ENCODE data around the gene ARHGAP15. TPM values are rescaled to one million over a fixed set of nuclear protein-coding genes. Genes with fewer than 3 reads are reported as not detected.
A peak's percentile ranks its signal among the peaks of the same experiment; 100 is the strongest.

Gene ARHGAP15
- total RNA-seq, 1 experiment from 2014 or later: not detected

DNA sequence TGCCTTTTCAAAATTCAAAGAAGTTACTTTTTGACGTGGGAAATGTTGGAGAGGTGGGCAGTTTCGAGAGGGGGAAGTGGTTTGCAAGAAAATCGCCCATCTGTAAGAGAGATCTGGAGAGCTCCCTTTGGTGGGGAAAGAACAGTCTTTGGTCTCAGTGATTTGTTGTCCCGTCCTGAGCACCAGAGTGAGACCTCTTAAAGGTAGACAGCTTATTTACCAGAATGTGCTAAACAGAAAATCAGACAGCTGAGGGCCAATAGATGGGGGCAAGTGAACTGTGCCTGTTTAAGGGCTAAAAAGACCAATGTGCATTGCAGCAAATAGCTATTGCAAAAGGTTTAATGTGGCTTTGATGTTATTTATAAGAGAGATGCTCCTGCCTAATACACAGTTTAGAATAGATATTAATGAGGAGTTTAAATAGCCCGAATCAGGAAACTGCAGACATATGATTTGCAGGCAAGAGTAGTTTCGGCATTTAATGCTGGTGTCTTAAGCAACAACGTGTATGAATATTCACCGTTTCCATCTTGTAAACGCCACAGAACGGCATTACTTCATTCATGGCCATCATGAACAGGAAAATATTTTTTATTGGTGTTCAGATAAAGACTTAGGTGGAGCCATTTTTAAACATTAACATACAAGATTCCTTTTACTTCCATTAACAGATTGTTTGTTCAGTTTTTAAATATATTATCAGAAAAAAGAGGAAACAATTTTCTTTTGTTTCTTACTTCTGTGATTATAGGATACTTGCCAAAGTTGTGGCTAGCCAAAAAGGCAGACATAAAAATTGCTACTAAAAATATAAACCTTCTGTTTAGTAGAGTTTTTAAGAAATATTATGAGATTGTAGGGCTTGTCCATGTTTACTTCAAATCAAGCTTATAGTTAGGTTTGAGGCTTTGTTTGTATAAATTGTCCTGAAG is 29.6 kb downstream of the ARHGAP15 start:
- no peaks in the 10 kb centered on the region for H3K9me3 ChIP-seq
- no peaks in the 10 kb centered on the region for H3K36me3 ChIP-seq
- H3K27me3 ChIP-seq: peaks cover 2% of the 10 kb centered on the region; the same call in 1 of the 2 replicates
- H3K4me3 ChIP-seq: no peak overlapping the region
- DNase-seq: no peak

DNA sequence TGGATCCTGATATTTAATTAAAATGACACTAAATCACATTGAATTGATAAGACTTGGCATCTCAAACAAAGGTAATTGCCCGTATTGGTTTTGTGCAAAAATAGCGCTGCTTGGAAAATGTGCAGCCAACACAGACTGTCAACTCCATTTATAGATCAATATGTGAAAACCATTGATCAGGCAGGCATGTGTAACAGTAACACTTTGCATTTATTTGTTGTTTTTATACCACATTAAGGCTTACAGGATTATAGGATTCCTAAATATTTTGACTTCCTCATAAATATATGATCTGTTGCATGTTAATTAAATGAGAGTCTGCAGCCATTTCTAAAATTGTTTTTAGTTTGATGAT is 30.2 kb downstream of the ARHGAP15 start:
- Histone ChIP-seq H3K4me3 (no peak overlapping the region), H3K9me3 (no peaks in the 10 kb centered on the region), H3K36me3 (no peaks in the 10 kb centered on the region), H3K27me3 (peaks cover 2% of the 10 kb centered on the region; the same call in 1 of the 2 replicates)
- DNase-seq: no peak

DNA sequence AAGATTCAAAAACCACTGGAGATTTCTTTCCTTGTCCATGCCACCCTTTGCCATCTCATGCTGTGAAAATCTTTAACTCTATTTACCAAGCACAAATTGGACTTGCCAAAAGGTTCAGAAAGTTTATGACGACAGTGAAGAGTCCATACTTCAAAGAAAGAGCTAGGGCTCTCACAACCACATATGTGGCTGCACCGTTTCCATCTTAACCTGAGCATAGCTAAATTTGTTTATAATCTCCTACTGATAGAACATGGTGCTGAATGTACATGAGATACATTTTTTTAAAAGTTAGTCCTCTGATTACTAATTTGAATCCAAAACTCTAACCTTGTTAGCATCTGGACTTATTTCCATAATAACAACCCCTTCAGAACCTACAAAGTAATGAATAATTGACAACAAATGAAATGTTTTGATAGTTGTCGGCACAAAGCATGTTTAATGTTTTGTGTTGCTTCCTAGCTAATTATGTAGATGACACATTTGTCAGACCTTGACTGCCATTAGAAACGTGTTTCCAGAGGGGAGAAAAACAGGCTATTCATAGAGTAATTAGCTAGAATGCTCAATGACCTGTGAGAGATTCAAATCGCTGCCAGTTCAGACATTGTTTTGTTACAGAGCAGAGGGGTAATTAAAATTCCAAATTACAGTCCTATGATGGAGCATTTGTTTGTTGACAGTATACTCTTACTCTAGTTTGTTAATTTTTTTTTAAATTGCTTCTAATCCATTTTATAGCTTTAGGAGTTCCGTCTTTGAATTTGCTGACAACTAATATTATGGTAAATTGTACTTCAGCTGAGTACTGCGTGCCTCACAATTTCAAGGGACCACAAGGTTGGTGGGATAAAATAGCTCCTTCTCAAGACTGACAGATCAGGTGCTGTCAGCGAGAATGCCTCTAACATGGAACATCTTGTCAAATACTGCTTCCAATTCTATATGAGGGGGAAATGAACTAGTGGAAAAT is 31.8 kb downstream of the ARHGAP15 start:
- H3K4me3 ChIP-seq: no peak overlapping the region
- H3K27me3 ChIP-seq: peaks cover 2% of the 10 kb centered on the region; the same call in 1 of the 2 replicates
- no peaks in the 10 kb centered on the region for H3K9me3 ChIP-seq
- no peak for DNase-seq
- H3K36me3 ChIP-seq: no peaks in the 10 kb centered on the region

DNA sequence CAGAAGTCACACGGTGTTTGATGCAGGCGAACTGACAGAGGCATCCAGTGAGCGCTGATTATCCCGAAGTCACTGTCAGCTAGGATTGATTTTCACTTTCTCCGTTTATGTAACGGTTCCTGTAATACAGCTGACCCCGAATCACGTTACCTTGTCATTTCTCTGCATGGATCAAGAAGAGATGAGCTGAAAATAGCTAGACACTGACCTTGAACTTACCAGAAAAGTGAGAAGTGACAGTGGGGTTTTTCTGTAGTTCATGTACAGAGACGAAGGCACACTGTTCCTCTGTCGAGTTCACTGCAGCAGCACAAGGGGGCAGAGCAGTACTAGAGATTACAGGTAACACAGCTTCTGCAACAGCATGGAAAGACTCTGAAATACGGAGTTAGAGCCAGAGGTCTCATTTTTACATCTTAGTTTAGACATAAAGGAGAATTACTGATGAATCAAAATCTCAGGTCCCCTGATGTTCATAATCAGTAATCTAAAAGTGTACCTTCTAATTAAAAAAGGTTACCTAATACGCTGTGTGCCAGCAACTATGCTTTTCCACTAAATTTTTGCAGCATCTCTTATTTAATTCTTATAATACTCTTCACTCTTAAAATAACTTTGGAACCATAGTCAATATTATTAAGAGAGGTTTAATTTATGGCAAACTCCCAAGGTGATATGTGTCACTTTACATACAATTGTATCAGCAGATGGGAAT is 33.1 kb downstream of the ARHGAP15 start:
- Histone ChIP-seq H3K9me3 (no peaks in the 10 kb centered on the region), H3K36me3 (no peaks in the 10 kb centered on the region), H3K27me3 (peaks cover 2% of the 10 kb centered on the region; the same call in 1 of the 2 replicates), H3K4me3 (no peak overlapping the region)
- peak; percentile 15 for DNase-seq

DNA sequence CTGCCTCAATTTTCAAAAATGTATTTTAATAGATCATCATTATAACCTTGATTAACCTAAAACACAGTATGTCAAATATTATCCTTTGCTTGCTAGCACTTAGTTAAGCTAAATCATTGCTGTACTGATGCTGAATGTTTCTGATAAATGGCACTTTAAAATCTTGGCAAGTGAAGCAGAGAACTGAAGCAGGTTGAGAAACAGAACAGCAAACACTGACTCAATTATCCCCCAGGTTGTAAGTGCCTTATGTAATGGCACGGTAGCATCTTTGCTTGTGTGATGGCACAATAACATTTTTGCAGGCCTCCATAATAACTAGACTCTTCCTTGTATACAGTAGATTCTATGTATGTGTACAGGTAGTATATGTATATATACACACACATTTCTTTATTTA is 33.8 kb downstream of the ARHGAP15 start:
- H3K27me3 ChIP-seq: peaks cover 2% of the 10 kb centered on the region; the same call in 1 of the 2 replicates
- DNase-seq: no peak
- H3K9me3 ChIP-seq: no peaks in the 10 kb centered on the region
- H3K4me3 ChIP-seq: no peak overlapping the region
- no peaks in the 10 kb centered on the region for H3K36me3 ChIP-seq

DNA sequence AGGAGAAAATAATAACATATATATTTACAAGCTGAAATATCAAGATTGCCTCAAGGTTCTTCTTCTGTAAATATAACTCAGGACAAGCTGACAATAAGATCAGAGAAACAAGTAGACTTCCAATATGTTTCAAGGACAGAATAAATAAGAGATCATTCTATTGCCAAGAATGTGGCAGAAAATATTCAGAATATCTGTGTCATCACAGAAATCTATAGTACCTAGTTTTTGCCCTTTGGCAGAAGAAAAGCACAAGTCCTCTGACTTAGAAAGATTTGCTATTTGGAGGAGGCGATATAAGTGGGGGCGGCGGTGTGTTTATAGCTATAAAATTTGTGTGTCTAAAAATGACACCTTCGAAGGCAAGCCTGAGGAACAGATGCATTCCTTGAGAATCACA is 34.3 kb downstream of the ARHGAP15 start:
- Histone ChIP-seq H3K36me3 (no peaks in the 10 kb centered on the region), H3K4me3 (no peak overlapping the region), H3K27me3 (peaks cover 2% of the 10 kb centered on the region; the same call in 1 of the 2 replicates), H3K9me3 (no peaks in the 10 kb centered on the region)
- DNase-seq: no peak

DNA sequence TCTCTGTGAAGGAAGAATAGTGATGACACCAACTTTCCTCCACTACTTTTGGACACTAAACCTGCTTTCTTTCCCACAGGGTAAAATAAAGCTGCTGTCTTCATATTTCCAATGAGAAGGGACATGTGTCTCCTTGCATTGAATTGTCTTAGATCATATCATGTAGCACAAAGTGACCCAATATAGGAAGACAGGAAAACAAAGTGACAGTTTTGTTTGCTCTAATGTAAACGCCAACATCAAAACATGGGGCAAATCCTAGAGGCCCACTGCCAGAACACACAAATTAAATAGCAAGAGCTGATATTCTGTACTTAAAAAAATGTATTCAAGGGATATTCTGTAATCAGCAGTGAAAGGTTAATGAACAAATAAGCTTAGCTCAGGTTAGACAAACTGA is 36.1 kb downstream of the ARHGAP15 start:
- Histone ChIP-seq H3K36me3 (no peaks in the 10 kb centered on the region), H3K9me3 (no peaks in the 10 kb centered on the region), H3K27me3 (peaks cover 2% of the 10 kb centered on the region; the same call in 1 of the 2 replicates), H3K4me3 (no peak overlapping the region)
- no peak for DNase-seq

DNA sequence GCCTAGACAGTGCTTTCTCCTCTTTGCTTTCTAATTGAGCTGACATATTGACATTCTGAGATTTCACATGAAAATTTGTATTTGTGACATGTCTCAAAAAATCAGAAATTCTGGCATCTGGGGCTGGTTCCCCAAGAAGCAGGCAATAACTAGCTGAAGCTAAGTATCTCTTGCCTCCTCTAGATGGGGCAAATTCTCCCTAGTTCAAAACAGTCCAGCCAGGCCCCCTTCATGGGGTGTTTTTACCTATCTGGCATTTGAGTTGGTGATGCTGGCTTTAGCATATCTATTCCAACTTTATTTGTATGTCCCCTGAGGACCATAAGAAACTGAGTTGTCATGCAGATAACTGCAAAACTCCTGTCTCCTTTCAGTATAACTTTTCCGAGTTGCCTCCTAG is 39.9 kb downstream of the ARHGAP15 start:
- Histone ChIP-seq H3K27me3 (0 out of 2 replicates have a peak, but pooled peaks cover 4% of the 10 kb centered on the region), H3K9me3 (no peaks in the 10 kb centered on the region), H3K36me3 (no peaks in the 10 kb centered on the region), H3K4me3 (no peak overlapping the region)
- no peak for DNase-seq

DNA sequence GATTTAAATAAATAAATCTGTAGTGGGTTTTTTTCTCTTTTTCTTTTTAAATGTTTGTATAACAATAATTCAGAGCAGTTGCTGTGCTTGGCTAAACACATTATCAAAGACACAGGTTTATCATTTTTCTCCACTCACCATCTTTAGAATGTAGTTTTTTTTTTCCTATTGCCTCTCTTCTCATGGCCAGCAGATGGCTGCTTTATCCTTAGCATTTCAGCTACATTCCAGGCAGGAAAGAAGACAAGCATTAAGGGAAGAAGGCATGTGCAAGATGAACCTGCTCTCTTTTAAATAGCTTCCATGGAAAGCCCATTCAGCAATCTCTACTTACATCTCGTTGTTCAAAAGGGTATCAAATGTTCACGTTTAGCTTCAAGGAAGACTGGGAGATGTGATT is 42.6 kb downstream of the ARHGAP15 start:
- H3K9me3 ChIP-seq: no peaks in the 10 kb centered on the region
- DNase-seq: no peak
- H3K27me3 ChIP-seq: 0 out of 2 replicates have a peak, but pooled peaks cover 4% of the 10 kb centered on the region
- H3K4me3 ChIP-seq: no peak overlapping the region
- no peaks in the 10 kb centered on the region for H3K36me3 ChIP-seq

DNA sequence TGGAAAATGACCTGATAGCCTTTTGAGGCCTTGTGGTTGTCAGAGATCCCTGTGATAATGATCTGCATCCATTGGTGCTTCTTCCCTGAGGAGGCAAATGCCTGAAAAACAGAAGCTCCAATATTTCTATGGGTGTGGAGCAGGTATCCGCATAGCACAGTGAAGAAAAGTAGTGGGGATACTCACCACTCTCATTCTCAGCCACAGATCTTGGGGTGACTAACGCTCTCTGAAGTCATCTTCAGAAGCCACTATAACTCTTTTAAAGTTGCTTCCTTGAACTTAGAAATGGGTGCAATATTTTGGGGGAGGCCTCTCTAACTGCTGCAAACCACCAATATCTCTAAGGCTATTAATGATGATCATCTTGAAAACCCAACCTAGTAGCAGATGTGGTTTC is 46.2 kb downstream of the ARHGAP15 start:
- no peaks in the 10 kb centered on the region for H3K9me3 ChIP-seq
- no peaks in the 10 kb centered on the region for H3K36me3 ChIP-seq
- 0 out of 2 replicates have a peak, but pooled peaks cover 4% of the 10 kb centered on the region for H3K27me3 ChIP-seq
- DNase-seq: no peak
- no peak overlapping the region for H3K4me3 ChIP-seq

DNA sequence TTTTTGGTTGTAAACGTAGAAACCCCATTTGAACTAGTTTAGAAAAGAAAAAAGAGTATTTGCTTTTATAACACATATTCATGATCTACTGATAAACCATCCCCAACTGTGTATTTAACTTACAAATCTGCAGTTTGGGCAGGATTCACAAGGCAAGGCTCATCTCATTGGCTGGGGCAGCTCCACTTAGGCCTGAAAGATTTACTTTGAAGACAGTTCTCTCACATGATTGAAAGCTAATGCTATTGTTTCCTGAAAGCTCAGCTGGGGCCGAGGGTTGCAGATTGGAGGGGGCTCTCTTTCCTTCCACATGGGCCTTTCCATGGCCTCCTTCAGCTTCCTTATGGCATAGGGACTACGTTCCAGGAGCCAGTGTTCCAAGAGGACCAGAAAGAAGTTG is 47.4 kb downstream of the ARHGAP15 start:
- no peak for DNase-seq
- H3K36me3 ChIP-seq: no peaks in the 10 kb centered on the region
- 0 out of 2 replicates have a peak, but pooled peaks cover 2% of the 10 kb centered on the region for H3K9me3 ChIP-seq
- H3K27me3 ChIP-seq: 0 out of 2 replicates have a peak, but pooled peaks cover 4% of the 10 kb centered on the region
- H3K4me3 ChIP-seq: no peak overlapping the region

DNA sequence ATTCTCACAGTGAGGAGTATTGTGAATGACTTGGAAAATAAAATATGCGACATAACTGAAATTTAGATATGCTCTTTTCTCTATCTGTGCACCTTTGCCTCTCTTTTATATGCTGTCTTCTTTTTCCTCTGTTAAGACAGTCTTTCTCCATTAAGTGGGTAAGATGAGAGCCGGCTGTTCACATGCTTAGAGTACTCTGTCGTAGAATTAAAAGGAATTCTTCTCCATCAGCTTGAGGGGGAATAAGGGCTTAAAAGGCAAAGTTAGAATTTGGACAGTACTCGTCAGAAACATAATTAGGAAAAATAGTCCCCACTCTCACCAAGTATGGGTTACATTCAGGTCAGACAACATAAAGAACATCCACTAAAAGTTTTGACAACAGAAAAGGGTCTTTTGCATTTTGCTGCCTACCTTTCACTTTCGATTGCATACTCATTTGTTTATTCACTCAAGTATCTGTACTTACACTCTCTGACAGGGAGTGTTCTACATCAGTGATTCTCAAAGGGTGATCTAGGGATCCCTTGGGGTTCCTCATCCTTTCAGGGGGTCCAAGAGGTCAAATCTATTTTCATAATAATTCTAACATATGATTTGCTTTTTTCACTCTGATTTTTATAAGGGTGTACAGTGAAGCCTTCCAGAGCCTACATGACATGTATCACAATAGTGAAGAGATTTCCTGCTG is 48.0 kb downstream of the ARHGAP15 start:
- no peak for DNase-seq
- H3K36me3 ChIP-seq: no peaks in the 10 kb centered on the region
- H3K27me3 ChIP-seq: no peaks in the 10 kb centered on the region
- no peak overlapping the region for H3K4me3 ChIP-seq
- H3K9me3 ChIP-seq: 0 out of 2 replicates have a peak, but pooled peaks cover 2% of the 10 kb centered on the region

DNA sequence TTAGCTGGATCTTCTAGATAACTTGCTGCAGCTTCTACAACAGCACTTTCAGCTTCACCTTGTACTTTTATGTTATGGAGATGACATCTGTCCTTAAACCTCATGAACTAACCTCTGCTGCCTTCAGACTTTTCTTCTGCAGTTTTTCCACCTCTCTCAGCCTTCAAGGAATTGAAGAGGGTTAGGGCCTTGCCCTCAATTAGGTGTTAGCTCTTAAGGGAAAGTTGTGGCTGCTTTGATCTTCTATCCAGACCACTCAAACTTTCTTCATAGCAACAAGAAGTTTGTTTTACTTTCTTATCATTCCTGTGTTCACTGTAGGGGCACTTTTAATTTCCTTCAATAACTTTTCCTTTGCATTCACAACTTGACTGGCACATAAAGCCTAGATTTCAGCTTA is 52.3 kb downstream of the ARHGAP15 start:
- H3K4me3 ChIP-seq: no peak overlapping the region
- no peak for DNase-seq
- no peaks in the 10 kb centered on the region for H3K27me3 ChIP-seq
- 0 out of 2 replicates have a peak, but pooled peaks cover 2% of the 10 kb centered on the region for H3K9me3 ChIP-seq
- no peaks in the 10 kb centered on the region for H3K36me3 ChIP-seq

DNA sequence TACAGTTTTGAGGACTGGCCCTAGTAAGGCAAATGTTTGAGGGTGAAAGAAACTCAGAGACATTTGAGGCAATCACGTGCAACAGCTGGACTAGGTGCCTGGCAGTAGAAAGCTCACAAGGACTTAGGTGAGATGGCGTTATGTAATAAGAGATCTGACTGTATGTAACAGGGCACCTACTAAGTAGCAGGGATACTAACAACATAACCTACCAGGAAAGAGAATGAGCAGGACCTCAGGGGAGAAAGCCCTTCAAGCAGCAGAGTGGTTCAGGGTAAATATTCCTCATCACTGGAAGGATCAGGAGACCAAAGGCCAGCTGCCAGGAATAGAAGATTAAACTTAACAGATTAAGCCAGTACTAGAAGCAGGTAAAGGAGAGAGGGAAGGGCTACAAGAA is 53.4 kb downstream of the ARHGAP15 start:
- Histone ChIP-seq H3K4me3 (no peak overlapping the region), H3K27me3 (no peaks in the 10 kb centered on the region), H3K9me3 (0 out of 2 replicates have a peak, but pooled peaks cover 2% of the 10 kb centered on the region), H3K36me3 (no peaks in the 10 kb centered on the region)
- DNase-seq: no peak

DNA sequence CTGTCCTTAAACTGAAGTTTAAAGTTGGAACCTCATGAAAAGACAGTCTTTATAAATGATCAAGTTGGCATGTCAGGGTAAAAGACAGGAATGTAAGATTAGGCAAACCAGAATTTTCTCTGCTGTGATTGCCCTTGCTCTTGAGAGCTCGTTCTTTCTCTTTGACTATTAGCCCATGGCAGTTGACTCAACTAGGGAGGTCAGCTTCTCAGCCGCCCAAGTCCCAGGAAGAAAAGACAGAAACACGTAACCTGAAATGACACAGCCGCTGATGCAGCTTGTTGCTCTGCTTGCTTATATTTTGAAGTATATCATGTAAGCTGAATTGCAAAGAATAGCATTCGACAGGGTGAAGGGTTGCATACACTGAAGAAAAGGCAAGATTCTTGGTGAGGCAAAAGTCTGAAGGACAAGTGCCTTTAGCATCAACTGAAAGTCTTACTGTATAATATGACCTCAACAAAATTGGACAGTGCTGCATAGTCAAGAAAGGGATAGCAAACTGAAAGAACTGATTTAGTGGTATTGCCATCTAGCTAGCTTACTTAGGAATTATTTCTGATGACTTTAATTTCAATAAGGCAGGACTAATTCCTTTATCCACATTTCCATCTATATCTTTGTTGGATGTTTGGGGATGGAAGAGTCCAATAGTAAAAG is 54.7 kb downstream of the ARHGAP15 start:
- no peak for DNase-seq
- H3K4me3 ChIP-seq: no peak overlapping the region
- no peaks in the 10 kb centered on the region for H3K27me3 ChIP-seq
- no peaks in the 10 kb centered on the region for H3K36me3 ChIP-seq
- H3K9me3 ChIP-seq: 0 out of 2 replicates have a peak, but pooled peaks cover 2% of the 10 kb centered on the region
